Epithelial cell of proximal tubule (primary cell): ENCODE results near the gene TFE3. TPM values are rescaled to one million over a fixed set of nuclear protein-coding genes. Genes with fewer than 3 reads are reported as not detected.

Experiments
- DNase-seq: peaks from one replicate; pipeline ENCODE4 v3.0.0-alpha.2; 2011; ENCODE audit warnings: low read depth
- H3K4me3 ChIP-seq: 2 replicates; pipeline ENCODE4 v1.5.1; 2011; ENCODE audit warnings: low read depth, mild to moderate bottlenecking, low read length
- CTCF ChIP-seq: conservative IDR thresholded peaks from 2 replicates; pipeline ENCODE4 v1.5.1; 2012; ENCODE audit warnings: low read depth, mild to moderate bottlenecking, low read length
- total RNA-seq: library from RNA; depleted of rRNA; stranded (reverse); fragments of >200 nt; gene quantifications from 2 replicates; pipeline ENCODE4 v1.2.3, GENCODE V29; 2015

The TFE3 gene
- total RNA-seq, 1 donor from 2014 or later = 51.8 TPM

GRCh38 chrX:49042581-49043219, 457 bp downstream of the TFE3 start:
- TF ChIP-seq CTCF = no peak
- H3K4me3 ChIP-seq = peak overlapping the region; percentile 75
- DNase-seq = no peak

- TF ChIP-seq CTCF = no peak
- H3K4me3 ChIP-seq = peak overlapping the region; percentile 75
- no peak for DNase-seq
Observed at GRCh38 chrX:49041744-49042580, 1.2 kb downstream of the TFE3 start.

- DNase-seq = no peak
- peak overlapping the region; percentile 75 for H3K4me3 ChIP-seq
- no peak for TF ChIP-seq CTCF
Observed at GRCh38 chrX:49040376-49040955, 2.7 kb downstream of the TFE3 start.

DNA sequence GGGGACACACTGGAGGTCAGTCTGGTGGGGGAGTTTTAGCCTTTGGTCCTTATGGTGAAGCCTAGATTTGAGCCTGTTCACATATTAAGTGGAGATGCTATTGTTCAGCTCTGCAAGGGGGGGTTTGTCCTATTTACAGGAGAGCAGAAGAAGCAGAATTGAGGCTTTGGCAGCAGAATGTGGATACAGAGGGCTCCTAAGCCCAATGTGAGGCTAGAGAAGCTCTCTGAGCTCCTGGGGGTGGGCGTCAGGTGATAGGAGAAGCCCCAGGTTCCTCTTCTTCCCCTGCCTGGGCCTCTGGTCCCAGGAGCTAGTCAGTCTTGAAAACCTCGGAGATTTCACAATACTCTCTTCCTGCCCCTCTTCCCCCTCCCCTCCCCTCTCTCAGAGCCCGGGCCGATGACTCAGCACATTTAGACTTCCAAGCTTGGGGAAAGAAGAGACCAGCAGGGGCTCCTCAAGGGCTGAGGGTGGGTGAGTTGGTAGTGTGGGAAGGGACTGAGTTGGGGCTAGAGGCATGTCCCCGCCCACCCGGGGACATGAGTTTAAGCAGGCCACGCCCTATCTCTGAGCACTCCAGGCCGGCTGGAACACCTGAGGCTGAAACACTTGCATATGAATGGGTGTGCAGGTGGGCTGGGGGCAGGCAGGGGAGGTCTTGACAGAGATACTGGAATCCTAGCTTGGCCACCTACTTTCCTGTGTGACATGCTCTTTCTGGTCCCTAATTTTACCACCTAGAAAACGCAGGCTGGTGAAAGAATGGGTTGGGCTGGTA, 3.4 kb downstream of the TFE3 start:
- DNase-seq = peak; percentile 55
- peak; percentile 29 for TF ChIP-seq CTCF
- peak overlapping the region; percentile 75 for H3K4me3 ChIP-seq

- no peak for DNase-seq
- TF ChIP-seq CTCF = no peak
- no peak overlapping the region for H3K4me3 ChIP-seq
Observed at GRCh38 chrX:49037883-49038475, 5.2 kb downstream of the TFE3 start.

GRCh38 chrX:49030283-49030682, 12.9 kb downstream of the TFE3 start:
- no peak for TF ChIP-seq CTCF
- no peak for DNase-seq

More at GRCh38 chrX:49030283-49030682, 12.9 kb downstream of the TFE3 start:
- no peak overlapping the region for H3K4me3 ChIP-seq
